ENCODE data around the gene PIK3R3.

The PIK3R3 gene

DNA sequence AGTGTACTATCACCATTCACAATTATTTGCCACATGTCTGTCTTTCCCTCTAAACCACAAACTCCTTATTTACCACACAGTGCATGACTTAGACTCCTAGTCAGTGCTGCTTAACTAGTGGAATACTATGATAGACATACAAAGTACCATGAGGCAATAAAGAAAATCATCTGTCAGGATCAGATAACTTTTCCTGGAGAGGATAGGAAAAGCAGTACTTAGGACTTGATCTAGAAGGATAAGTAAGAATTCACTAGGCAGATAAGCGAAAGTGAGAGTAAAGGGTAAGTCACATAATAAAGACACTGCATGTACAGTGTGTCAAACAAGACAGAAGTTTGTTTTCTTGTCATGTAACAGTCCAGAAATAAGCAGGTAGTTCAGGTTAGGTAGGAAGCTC is 21.3 kb upstream of the PIK3R3 start:
- DNase-seq = no peak

DNA sequence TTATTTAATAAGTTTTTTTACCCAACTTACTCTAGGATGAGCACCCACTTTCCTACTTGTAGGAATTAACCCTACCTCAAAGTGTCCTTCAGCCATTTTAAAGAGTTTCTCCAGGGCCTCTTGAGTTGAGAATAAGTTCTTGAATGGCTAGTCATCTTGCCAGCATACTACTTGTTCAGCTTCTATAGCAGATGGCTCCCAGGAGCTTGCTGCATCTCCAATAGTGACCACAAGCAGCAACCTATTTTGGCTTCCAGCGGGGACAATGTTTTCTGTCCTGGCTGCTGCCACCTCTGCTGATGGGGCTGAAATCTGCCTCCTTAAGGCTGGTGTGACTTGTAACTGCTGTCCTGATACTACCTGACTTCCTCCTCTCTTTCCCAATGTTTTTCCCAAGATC is 20.8 kb upstream of the PIK3R3 start:
- no peak for DNase-seq

DNA sequence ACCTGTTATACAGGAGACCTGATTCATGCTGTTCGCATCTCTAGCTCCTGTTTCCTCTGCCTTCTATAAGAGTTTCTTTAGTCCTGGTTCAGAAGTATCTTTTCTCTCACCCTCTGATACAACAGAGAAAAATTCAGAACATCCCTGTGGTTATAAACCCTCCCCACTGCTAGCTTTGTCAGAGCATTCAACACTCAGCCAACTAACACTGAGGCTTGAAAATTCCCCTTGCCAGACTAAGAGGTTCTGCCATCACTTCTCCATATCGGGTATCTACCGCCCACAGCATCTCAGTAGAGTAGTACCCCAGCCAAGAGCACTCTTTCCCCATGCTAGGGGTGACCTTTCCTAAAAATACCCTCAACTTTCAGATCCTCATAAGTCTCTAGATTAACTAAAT is 19.6 kb upstream of the PIK3R3 start:
- peak in 1 of 2 donors; percentile 30 for DNase-seq

GRCh38 chr1:46150085-46150484 is 17.7 kb upstream of the PIK3R3 start:
- no peak for DNase-seq

- peak in 1 of 2 donors; percentile 18 for DNase-seq
Measured at GRCh38 chr1:46148318-46148717, 15.9 kb upstream of the PIK3R3 start.

DNA sequence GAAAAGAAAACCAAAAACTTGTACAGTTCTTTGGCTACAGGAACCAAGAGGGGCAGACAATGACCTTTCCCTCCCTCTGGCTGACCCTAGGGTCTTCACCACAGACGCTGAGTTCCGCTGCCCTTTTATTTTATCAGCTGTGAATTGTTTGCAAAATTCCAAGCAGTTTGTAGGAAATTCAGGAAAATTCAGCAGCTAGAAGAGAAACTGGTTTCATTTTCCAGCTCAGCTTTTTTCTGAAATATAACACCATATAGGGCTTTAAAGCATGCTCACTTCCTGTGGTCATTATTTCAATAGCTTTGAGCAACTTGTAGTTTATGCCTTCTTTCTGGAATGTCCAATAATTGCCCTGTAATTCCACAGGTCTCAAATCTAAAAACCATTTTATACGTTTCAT is 5.5 kb upstream of the PIK3R3 start:
- DNase-seq = no peak

DNA sequence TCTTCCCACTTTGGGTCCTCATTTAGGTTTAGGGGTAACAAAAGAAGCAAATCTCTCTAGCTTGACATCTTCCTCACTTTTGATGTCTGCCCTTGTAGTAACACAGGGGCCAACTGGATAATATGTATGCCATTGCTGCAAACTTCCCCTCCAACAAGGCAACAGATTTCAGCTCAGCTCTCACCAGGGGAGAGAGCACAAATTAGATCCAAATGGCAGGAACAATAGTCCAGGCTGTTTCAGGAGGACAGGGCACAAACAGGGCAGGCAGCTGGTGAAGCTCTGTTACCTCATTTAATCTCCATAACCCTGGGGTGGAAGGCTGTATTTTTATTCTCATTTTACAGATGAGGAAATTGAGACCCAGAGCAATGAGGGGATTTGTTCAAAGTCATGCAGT is 4.3 kb upstream of the PIK3R3 start:
- no peak for DNase-seq

DNA sequence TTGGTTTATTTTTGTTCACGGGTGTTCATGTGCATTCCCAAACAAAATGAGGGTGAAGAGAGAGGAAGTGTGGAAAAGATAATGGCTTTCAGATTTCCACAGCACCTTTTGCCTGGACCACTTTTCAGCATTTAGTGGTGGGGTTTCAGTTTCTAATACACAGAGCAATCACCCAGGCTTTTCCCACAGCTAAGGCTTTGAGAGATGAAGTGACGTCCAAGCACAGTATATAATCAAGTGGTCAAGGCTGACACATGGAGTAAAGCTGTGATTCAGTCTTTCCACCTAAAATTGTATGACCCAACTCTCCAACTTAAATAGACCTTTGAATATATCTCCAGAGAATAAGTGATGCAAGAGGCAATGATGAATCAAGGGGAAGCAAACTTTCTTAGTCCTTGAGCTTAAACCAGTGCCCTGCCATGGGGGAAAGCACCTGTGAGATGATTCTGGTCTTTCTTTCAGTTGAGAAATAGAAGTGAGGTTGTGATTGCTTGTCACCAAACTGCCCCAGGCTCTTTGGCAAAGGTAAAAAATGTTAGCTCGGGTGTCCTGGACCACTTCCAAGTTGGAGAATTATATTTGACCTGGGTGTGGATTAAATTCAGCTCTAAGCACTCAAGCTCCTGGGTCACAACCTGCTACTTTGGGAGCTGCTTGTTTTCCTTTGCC is 2.4 kb upstream of the PIK3R3 start:
- DNase-seq = no peak

DNA sequence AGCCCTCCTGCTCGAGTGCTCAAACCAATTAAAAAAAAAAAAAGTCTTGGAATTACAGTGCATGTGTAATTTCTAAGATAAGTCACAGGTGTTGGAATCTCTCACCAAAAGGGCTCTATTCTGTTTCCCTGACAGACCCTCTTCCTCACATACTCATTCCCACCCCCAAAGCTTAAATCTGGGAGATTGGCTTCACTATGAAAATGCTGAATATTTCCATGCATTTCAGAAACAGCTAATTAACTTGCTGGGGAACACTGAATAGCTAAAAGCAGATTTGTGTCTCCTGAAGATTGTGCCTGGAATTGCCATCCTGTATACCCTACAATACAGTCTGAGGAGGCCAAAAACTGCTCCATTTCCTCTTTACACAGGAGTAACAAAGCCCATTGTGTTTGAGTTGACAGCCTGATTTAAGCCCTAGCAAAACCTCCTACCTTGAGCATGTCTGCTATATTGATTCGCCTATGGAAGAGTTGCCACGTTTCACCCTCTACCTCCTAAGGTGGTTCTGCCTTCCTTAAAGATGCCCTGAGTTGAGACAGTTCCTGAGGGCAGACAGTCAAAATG is 1.4 kb upstream of the PIK3R3 start:
- no peak for DNase-seq

DNA sequence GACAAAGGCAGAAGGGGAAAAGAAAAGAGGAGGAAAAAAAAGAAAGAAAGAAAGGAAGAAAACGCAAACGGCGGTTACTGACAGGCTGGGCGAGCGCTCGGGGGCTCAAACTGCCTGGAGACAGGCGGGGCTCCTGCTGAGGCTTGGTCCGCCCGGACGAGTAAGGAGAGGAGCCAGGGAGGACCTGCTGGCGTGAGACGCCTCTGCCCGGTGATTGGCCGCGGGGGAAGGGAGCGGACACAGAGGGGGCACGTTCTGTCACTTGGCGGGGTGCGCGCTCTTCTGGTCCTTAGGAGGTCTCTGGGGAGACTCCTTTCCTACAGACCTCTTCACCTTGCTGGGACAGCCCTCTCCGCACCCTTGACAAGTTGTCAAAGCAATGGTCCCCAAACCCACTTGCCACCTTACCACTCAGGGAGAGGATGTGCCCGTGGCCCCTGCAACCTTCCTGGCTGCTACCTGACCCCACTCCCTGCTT is 791 bp upstream of the PIK3R3 start:
- no peak for DNase-seq

GRCh38 chr1:46131712-46132528 is 509 bp downstream of the PIK3R3 start:
- DNase-seq = peak in 1 of 2 donors; percentile 17

- DNase-seq = no peak
Measured at GRCh38 chr1:46131093-46131492, 1.3 kb downstream of the PIK3R3 start.

DNA sequence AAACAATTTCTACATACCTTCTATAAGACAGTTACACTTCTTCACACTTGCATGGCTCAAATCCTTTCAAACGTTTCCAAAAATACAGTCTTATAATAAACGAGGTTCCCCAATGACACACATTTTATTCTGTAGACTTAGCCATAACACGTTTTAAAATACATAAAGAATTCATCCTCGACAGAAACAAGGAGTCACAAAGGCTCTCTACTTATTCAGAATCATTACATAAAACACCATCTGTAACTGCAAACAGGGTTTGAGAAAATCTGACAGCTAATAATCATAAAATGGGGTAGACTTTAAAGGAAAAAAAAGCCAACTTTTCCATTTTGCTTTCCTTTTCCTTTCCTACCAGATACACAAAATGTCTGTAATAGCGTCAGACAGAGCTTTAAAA is 1.8 kb downstream of the PIK3R3 start:
- no peak for DNase-seq

DNA sequence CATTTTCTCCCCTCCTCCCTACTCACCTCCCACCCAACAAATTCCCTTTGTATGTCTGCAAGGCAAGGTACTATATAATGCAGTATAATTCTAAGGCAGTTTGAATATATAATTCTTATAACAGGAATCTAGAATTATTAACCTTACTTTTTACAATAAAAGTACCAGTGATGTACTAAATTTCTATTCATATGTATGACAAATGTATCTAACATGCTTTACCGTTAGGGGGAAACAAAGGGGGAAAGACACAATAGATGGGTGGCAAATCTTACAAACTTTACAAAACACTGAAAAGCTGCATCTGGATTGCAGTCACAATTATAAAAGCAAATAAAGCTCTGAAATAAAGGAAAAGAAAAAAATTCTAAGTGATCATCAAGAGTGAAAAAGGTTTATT is 2.3 kb downstream of the PIK3R3 start:
- no peak for DNase-seq

- DNase-seq = no peak
Measured at GRCh38 chr1:46128344-46128743, 4.1 kb downstream of the PIK3R3 start.

DNA sequence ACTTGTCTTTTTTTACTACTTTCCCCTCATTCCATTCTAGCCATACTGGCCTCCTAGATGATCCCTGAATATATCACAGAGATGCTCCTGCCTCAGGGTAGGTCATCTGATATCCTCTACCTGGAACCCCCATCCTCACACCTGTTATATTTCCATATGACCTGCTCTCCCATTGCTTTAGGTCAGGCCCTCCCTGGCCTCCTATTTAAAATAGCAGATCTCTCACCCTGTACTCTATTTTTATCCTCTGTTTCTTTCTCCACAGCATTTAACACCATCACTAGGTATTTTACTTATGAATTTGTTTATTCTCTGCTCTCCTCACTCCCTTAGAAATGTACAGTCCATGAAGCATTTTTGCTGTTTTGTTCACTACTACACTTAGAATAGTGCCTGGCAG is 13.6 kb downstream of the PIK3R3 start:
- no peak for DNase-seq

DNA sequence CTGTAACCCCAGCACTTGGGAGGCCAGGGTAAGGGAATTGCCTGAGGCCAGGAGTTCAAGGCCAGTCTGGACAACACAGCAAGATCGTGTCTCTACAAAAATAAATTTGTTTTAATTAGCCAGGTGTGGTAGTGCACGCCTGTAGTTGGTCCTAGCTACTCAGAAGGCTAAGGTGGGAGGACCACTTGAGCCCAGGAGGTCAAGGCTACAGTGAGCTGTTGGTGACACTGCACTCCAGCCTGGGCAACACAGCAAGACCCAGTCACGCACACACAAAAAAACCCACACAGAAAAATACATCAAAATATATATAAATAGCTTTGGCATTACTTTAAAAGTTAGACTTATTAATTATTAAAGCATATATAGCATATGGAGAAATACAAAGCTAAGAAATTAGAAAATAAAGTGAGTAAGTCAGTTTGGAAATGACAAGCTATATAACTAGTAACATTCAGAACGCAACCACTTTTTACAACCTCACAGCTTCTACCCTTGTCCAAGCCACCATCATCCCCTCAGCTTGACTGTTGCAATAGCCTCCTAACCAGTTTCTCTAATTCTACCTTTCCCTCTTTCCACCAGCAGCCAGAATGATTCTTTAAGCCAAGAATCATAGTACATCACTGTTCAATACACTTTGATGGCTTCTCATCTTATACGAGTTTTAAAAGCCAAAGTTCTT is 14.5 kb downstream of the PIK3R3 start:
- DNase-seq = no peak

- no peak for DNase-seq
Measured at GRCh38 chr1:46114925-46115603, 17.4 kb downstream of the PIK3R3 start.

DNA sequence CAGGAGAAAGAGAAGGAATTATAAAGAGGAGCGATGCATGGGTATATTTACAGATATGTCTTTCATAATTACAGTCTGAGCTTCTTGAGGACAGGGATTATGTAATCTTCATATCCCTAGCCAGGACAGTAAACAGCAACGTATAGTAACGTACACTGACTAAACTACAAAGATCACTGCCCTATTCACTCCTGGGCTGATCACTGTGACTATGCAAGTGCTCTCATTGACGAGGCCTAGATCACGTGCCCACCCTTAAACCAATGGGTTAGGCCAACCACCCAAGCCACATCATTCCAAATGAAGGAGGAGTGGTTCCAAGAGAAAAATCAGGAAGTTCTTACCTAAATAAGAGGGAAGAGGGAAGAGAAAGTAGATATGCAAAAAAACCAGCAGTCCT is 18.5 kb downstream of the PIK3R3 start:
- no peak for DNase-seq

GRCh38 chr1:46112108-46112507 is 20.3 kb downstream of the PIK3R3 start:
- no peak for DNase-seq

DNA sequence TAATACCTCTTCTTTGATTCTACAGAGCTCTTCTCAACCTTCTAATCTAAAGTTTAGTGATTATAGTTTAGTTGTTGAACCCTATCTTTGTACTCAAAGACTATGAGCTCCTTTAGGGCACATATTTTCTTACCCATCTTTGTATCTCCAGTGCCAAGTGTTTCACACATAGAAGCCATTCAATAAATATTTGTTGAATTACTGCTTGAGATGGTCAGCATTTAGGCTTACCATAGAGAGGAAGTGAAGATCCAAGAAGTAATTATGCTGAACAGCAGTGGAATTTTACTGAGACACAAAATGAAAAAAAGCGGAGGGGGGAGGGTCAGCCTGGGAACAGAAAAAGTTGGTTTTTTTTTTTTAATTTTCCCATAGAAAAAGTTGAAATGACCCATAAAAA is 21.9 kb downstream of the PIK3R3 start:
- DNase-seq = no peak

DNA sequence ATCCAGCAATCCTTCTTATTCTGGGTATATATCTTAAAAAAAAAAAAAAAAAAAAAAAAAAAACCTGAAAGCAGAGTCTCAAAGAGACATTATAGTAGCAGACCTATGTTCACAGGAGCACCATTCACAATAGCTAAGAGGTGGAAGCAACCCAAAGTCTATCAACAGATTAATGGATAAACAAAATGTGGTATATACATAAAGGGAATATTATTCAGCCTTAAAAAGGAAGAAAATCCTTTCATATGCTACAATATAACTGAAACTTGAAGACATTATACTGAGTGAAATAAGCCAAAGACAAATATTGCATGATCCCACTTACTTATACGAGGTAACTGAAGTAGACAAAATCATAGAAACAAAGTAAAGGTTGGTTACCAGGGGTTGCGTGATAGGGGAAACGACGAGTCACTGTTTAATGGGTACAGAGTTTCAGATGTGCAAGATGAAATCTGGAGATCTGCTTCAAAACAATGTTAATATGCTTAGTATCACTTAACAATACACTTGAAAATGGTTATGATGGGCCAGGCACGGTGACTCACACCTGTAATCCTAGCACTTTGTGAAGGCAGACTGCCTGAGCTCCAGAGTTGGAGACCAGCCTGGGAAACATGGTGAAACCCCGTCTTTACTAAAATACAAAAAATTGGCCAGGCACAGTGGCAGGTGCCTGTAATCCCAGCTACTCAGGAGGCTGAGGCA is 29.5 kb downstream of the PIK3R3 start:
- DNase-seq = no peak
